NCI-H2029 treated with DMSO at 0.1 percent for 48 hours (cell line): ENCODE results near the gene TWIST2.

Experiments used
- DNase-seq: peaks from one replicate; lab custom pipeline; 2025; lab: John Stamatoyannopoulos, UW

Gene TWIST2

DNA sequence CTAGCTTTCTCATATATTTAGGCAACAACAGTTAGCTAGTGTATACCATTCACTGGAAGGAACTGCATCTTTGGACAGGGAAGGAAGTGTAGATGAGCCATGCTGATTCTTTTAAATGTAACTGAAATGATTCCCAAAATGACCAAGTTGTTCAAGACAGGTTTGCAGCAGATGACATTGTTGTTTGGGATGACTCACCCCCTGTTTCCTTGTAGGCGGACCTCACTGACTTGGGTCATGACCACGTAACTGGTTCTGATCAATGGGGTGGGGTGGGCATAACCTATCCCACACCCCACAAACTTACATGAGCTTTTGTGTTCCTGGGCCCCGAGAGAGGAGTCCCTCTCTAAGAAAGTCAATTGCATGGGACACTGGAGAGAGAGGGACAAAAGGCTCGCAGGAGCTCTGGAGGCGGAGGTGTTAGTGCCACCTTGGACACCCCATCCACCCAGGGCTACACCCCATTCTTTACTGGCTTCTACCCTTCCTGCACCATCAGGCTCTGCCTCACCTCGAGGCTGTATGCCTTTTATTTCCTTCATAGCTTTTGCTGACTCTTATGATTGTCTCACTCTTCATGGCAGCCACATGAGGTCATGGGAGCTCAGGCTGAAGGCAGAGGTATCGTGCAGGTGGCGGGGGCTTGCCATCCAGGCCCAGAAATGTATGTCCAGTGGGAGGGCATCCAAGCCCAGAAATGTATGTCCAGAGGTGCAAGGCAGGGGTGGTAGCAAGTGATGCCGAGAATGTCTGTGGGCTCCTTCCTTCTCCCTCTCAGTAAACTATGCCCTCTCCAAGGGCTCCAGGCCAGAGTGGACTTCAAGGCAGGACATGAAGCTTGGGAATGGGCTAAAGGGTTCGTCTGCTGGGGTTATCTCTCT is 108.0 kb downstream of the TWIST2 start:
- no peak for DNase-seq

GRCh38 chr2:238956676-238957075 is 108.8 kb downstream of the TWIST2 start:
- peak; percentile 29 for DNase-seq
